Osteoblast (primary cell): ENCODE data around the gene RGS10. TPM values are rescaled to one million over a fixed set of nuclear protein-coding genes. Genes with fewer than 3 reads are reported as not detected.

Source experiments
- DNase-seq: peaks from one replicate; pipeline ENCODE4 v3.0.0; 2011; ENCODE audit warnings: low spot score, mixed read lengths; ENCODE audit not compliant: insufficient read length; ENCODE audit errors: missing footprints
- H2AFZ ChIP-seq: 2 replicates; pipeline ENCODE4 v1.6.0; 2011; ENCODE audit warnings: mild to moderate bottlenecking, low read length
- H3K27ac ChIP-seq: 2 replicates; pipeline ENCODE4 v1.5.1; 2011; ENCODE audit warnings: mild to moderate bottlenecking, low read depth, low read length, moderate library complexity
- H3K27me3 ChIP-seq: 2 replicates; pipeline ENCODE4 v1.6.0; 2012; ENCODE audit warnings: mild to moderate bottlenecking, control low read depth, inconsistent platforms, low read length, moderate library complexity; ENCODE audit not compliant: insufficient read depth
- H3K36me3 ChIP-seq: 2 replicates; pipeline ENCODE4 v1.5.1; 2011; ENCODE audit warnings: mild to moderate bottlenecking, low read length, control low read depth, moderate library complexity; ENCODE audit not compliant: insufficient read depth
- H3K4me1 ChIP-seq: 2 replicates; pipeline ENCODE4 v1.5.1; 2011; ENCODE audit warnings: mild to moderate bottlenecking, low read length, control low read depth, moderate library complexity; ENCODE audit not compliant: insufficient read depth
- H3K4me2 ChIP-seq: 2 replicates; pipeline ENCODE4 v1.6.0; 2011; ENCODE audit warnings: mild to moderate bottlenecking, low read length; ENCODE audit not compliant: insufficient read depth
- H3K4me3 ChIP-seq: fragments of 200-600 bp; sonication (generic); 3 replicates; pipeline ENCODE4 v1.5.1; 2012; ENCODE audit warnings: mild to moderate bottlenecking, low read length, inconsistent platforms; ENCODE audit not compliant: insufficient read depth
- H3K79me2 ChIP-seq: 2 replicates; pipeline ENCODE4 v1.6.0; 2012; ENCODE audit warnings: mild to moderate bottlenecking, low read length, control low read depth, inconsistent platforms; ENCODE audit not compliant: insufficient read depth
- H3K9me3 ChIP-seq: 2 replicates; pipeline ENCODE4 v1.5.1; 2011; ENCODE audit warnings: low read depth, low read length, control low read depth
- H4K20me1 ChIP-seq: 2 replicates; pipeline ENCODE4 v1.6.0; 2012; ENCODE audit warnings: mild to moderate bottlenecking, low read length, control low read depth; ENCODE audit not compliant: insufficient read depth
- total RNA-seq: library from RNA; depleted of rRNA; stranded (reverse); fragments of >200 nt; gene quantifications from 2 replicates; pipeline ENCODE4 v1.2.3, GENCODE V29; 2012
- TF ChIP-seq, protein P1 (sequence below): IDR thresholded peaks from 2 replicates; pipeline ENCODE4 v1.5.1; 2011; ENCODE audit warnings: mild to moderate bottlenecking, low read depth, low read length, moderate library complexity; ENCODE audit errors: extremely low read depth

The RGS10 gene
- total RNA-seq, 1 donor, result 29.3 TPM

- no peak overlapping the region for H3K4me3 ChIP-seq
- H3K4me2 ChIP-seq, result no peak overlapping the region
- no peaks in the 10 kb centered on the region for H3K36me3 ChIP-seq
- H4K20me1 ChIP-seq, result no peaks in the 10 kb centered on the region
- no peaks in the 10 kb centered on the region for H3K27me3 ChIP-seq
- no peaks in the 10 kb centered on the region for H3K79me2 ChIP-seq
- TF ChIP-seq, protein P1, sequence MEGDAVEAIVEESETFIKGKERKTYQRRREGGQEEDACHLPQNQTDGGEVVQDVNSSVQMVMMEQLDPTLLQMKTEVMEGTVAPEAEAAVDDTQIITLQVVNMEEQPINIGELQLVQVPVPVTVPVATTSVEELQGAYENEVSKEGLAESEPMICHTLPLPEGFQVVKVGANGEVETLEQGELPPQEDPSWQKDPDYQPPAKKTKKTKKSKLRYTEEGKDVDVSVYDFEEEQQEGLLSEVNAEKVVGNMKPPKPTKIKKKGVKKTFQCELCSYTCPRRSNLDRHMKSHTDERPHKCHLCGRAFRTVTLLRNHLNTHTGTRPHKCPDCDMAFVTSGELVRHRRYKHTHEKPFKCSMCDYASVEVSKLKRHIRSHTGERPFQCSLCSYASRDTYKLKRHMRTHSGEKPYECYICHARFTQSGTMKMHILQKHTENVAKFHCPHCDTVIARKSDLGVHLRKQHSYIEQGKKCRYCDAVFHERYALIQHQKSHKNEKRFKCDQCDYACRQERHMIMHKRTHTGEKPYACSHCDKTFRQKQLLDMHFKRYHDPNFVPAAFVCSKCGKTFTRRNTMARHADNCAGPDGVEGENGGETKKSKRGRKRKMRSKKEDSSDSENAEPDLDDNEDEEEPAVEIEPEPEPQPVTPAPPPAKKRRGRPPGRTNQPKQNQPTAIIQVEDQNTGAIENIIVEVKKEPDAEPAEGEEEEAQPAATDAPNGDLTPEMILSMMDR, result no peak
- no peaks in the 10 kb centered on the region for H3K9me3 ChIP-seq
- H3K27ac ChIP-seq, result no peak overlapping the region
- no peak for DNase-seq
- H2AFZ ChIP-seq, result no peak overlapping the region
- H3K4me1 ChIP-seq, result peaks cover 7% of the 10 kb centered on the region
Observed at GRCh38 chr10:119454990-119455389, 87.5 kb downstream of the RGS10 start.

DNA sequence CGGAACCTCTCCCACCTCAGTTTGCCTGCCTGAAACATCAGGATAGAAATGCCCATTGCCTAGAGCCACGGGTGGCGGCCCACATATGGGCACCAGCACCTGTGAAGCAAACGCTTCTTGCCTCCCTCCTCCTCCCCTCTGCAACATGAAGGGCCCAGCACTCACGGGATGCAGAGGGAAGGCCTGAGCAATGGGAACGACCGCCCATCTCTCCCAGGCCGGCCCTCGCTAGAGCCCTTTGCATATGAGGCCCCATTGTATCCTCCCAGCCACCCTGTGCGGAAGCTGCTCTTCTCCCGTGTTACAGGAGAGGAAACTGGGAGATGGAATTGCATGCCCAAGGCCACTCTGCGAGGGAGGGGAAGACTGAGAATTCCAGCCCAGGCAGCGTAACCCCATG lies 88.2 kb downstream of the RGS10 start:
- peaks cover 12% of the 10 kb centered on the region for H3K4me1 ChIP-seq
- peaks cover 2% of the 10 kb centered on the region for H4K20me1 ChIP-seq
- no peak overlapping the region for H3K27ac ChIP-seq
- no peak for DNase-seq
- TF ChIP-seq, protein P1, result no peak
- no peak overlapping the region for H2AFZ ChIP-seq
- H3K79me2 ChIP-seq, result no peaks in the 10 kb centered on the region
- no peaks in the 10 kb centered on the region for H3K9me3 ChIP-seq
- H3K27me3 ChIP-seq, result no peaks in the 10 kb centered on the region
- no peak overlapping the region for H3K4me3 ChIP-seq
- H3K4me2 ChIP-seq, result no peak overlapping the region
- no peaks in the 10 kb centered on the region for H3K36me3 ChIP-seq

- Histone ChIP-seq H3K27me3 (no peaks in the 10 kb centered on the region), H4K20me1 (peaks cover 8% of the 10 kb centered on the region), H3K9me3 (no peaks in the 10 kb centered on the region), H3K4me3 (no peak overlapping the region), H3K4me1 (peaks cover 12% of the 10 kb centered on the region), H3K36me3 (no peaks in the 10 kb centered on the region), H2AFZ (no peak overlapping the region), H3K79me2 (no peaks in the 10 kb centered on the region), H3K4me2 (no peak overlapping the region), H3K27ac (no peak overlapping the region)
- TF ChIP-seq, protein P1, result no peak
- no peak for DNase-seq
Observed at GRCh38 chr10:119453313-119453712, 89.2 kb downstream of the RGS10 start.

GRCh38 chr10:119452396-119452795 lies 90.1 kb downstream of the RGS10 start:
- no peak overlapping the region for H3K4me3 ChIP-seq
- no peaks in the 10 kb centered on the region for H3K79me2 ChIP-seq
- no peaks in the 10 kb centered on the region for H3K36me3 ChIP-seq
- H3K4me1 ChIP-seq, result peaks cover 12% of the 10 kb centered on the region
- no peak overlapping the region for H2AFZ ChIP-seq
- H3K27ac ChIP-seq, result no peak overlapping the region
- peaks cover 8% of the 10 kb centered on the region for H4K20me1 ChIP-seq
- no peaks in the 10 kb centered on the region for H3K9me3 ChIP-seq
- no peak overlapping the region for H3K4me2 ChIP-seq
- no peak for DNase-seq
- no peaks in the 10 kb centered on the region for H3K27me3 ChIP-seq
- TF ChIP-seq, protein P1, result no peak
